Glomerular visceral epithelial cell (primary cell): Measurements from ENCODE around the gene ZNF253.
A peak's percentile ranks its signal among the peaks of the same experiment; 100 is the strongest.
"Not testable (repeated sequence)": the region's sequence is repeated elsewhere in the genome, so short reads cannot be mapped to it uniquely, and the experiment has no call there.

Experiments used
- DNase-seq: peaks from one replicate; pipeline ENCODE4 v3.0.0-alpha.2; 2016; ENCODE audit errors: extremely low spot score

ZNF253 gene

DNA sequence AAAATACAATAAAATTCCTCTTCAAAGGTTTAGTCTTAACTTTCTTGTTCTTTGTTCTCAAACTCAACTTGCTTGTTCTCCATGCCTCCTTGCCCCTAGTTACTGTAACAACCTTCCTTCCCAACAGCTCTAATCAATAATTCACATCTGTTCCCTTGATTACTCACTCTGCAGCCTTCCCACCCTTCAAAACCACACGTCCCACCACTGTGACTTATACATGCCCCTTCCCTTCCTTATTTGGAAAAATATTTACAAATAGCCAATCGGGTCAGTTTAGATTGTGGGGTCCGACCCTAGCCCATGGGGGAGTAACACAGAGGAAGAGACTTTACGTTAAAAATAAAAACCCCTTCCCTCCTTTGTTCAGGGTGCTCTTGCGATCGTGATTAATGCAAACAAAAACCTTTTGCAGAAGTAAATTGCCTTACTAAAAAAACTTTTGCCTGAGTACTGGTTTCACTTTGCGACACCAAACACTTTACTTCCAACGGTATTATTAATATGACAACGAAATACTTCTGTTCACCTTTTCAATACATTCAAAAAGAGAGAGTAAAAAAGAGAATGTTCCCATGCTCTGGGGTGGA, 34.6 kb downstream of the ZNF253 start:
- DNase-seq = no peak

DNA sequence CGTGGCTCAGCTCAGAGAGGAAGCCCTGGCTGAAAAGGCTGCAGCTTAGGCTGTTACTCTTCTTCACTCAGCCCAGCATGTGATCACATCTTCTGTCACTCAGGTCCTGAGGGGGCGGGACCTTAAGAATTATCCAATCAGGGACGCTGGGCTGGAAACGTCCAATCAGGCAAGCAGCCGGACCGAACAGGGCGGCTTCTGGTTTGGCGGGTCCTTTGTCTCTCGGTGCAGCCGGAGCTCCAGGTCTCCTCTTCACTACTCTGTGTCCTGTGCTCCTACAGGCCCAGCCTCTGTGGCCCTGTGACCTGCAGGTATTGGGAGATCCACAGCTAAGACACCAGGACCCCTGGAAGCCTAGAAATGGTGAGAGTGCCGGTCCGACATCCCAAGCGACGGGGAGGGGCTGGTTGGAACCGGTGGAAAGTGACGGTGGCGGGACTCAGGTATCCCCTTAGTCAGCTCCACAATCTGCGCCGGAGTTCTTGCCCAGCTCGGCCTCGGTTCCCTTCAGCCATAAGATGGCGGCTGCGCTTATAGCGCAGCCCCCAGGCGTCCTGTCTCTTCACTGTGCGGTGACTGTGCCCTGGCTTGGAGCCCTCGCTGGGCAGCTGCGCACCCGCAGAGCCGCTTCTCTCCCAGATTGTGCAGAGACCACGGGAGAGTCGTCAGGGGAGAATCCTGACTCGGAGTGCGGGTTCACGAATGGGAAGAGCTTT, 35.2 kb downstream of the ZNF253 start, which contains the start of gene ZNF93:
ZNF93 (plus strand) TSS at position 218 of the 716 bp plus-strand sequence; CDS start at position 361, 143 bp downstream.
- peak; percentile 1 for DNase-seq

DNA sequence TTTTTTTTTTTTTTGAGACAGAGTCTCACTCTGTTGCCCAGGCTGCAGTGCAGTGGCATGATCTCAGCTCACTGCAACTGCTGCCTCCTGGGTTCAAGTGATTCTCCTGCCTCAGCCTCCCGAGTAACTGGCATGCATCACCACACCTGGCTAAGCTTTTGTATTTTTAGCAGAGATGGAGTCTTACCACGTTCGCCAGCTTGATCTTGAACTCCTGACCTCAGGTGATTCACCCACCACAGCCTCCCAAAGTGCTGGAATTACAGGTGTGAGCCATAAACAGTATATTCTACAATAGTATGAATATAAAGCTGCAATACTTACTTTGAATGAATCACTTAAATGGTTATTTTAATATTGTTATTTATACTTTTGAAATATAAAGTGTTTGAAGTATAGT, 41.9 kb downstream of the ZNF253 start:
- DNase-seq = not testable (repeated sequence)

DNA sequence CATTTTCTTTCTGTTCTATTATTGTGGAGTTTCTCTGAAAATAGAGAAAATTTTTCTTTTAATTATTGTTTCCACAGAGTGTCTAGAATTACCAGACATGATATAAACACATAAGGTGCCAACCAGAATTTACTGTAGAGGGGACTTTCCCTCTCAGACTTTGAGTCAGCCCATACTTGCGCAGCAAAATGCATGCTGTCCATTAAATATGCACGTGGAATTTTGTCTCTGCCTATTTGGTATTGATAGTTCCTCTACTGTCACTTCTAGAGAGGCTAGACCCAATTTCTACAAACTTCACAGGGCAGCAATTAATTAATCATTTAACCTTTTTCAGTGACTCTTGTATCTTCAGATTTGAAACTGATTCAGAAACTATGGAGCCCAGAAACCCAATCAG, 44.0 kb downstream of the ZNF253 start:
- DNase-seq = no peak

DNA sequence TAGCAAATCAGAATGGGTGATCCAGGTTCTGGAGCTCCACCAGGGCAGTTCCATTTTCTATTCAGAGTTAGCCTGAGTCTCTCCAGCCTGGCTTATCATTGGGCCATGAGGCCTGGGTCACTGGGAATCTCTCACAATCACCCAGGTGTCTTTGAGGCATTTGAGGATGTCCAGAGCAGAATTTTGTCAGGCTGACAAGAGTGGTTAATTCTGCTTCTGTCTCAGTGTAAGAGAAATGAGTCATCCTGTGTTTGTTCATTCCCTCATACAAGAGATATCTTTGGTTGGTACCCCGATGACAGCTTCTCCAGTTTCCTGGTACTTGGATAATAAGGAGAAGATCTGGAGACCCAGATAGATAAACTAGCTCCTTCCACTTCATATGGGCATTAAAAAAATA, 45.5 kb downstream of the ZNF253 start:
- DNase-seq = no peak

DNA sequence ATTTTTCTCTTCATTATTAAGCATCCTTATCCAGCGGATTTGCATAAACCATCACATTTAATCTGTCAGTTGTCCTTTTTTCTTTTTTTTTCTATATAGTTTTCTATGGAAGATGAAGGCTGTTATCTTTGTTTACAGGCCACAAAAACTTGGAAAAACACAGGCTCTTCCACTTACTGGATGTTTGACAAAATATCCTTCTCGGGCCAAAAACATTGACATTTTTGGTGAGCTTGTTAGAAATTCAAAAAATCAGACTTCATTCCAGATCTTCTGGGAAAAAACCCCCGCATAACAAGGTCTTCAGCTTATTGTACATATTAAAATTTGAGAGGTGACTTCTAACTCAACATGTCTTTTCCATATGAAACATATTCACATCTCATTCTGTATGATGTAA, 48.9 kb downstream of the ZNF253 start:
- no peak for DNase-seq

DNA sequence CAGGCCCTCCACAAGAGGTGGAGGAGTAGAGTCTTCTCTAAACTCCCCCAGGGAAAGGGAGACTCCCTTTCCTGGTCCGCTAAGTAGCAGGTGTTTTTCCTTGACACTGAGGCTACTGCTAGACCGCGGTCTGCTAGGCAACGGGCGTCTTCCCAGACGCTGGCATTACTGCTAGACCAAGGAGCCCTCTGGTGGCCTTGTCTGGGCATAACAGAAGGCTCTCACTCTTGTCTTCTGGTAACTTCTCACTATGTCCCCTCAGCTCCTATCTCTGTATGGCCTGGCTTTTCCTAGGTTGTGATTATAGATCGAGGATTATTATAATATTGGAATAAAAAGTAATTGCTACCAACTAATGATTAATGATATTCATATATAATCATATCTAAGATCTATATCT, 64.7 kb downstream of the ZNF253 start:
- DNase-seq = not testable (repeated sequence)

DNA sequence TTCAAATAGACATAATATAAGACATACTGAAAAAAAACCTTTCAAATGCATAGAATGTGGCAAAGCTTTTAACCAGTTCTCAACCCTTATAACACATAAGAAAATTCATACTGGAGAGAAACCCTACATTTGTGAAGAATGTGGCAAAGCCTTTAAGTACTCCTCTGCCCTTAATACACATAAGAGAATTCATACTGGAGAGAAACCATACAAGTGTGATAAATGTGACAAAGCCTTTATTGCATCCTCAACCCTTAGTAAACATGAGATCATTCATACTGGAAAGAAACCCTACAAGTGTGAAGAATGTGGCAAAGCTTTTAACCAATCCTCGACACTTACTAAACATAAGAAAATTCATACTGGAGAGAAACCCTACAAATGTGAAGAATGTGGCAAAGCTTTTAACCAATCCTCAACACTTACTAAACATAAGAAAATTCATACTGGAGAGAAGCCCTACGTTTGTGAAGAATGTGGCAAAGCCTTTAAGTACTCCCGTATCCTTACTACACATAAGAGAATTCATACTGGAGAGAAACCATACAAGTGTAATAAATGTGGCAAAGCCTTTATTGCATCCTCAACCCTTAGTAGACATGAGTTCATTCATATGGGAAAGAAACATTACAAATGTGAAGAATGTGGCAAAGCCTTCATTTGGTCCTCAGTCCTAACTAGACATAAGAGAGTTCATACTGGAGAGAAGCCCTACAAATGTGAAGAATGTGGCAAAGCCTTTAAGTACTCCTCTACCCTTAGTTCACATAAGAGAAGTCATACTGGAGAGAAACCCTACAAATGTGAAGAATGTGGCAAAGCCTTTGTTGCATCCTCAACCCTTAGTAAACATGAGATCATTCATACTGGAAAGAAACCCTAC, 68.0 kb downstream of the ZNF253 start:
- DNase-seq = not testable (repeated sequence)

DNA sequence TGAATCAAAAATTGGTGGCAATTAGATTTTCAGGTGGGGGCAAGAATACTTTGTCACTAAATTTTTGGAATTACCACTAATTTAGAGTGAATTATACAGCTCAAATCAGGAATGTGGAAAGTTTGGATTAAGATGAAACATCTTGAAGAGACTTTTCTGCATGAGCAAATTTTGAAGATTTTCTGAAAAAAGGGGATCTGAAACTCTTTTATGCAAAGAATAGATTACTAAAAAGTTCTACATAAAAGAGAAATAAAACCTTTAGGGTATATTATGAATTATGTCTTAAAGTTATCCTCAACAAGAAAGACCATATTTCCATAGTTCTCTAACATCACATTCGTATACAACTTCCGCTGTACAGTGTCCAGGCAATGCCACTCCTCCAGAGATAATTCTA, 71.7 kb downstream of the ZNF253 start:
- DNase-seq = no peak

DNA sequence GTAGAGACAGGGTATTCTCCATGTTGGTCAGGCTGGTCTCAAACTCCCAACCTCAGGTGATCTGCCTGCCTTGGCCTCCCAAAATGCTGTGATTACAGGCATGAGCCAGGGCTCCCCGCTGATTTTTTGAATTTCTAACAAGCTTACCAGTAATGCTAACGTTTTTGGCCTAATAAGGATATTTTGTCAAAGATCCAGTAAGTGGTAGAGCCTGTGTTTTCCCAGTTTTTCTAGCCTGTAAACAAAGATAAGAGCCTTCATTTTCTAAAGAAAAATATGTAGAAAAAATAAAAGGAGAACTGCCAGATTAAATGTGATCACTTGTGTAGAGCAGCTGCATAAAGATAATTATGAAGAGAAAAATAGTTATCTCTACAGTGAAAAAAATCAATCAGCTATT, 72.8 kb downstream of the ZNF253 start:
- no peak for DNase-seq

DNA sequence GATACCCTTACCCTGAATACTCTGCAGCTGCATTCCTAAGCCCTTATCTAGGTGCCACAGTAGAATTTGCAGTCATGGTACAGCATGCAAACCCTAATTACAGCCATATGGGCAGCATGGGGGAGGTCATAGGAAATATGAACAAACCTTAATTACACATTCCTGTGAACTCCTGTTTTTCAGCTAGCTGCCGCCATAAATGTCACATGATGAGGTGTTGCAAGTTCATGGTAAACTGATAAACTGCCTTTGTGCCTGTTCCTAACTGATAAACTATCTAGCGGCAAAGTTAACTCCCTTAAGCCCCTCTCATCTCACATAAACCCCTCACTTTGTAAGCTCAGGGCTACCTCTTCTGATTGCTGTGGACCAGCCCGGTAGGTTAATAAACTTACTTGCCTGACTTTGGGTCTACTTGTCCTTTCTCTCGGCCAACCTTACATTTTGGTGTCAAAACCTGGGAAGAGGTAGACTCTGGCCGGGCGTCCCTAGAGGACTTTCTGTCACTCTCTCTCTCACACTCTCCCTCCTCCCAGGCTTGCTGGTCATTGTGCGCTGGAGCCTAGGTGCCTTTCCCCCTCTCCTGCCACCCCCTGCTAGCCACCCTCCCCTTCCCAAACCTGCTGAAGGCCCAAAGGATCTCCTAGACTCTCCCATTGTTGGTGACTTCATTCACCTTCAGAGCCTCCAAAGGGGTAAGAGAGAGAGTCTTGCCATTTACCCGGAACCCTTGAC, 78.3 kb downstream of the ZNF253 start:
- DNase-seq = no peak
